ENCODE data around the gene SPTLC3. TPM values are rescaled to one million over a fixed set of nuclear protein-coding genes. Genes with fewer than 3 reads are reported as not detected.

The SPTLC3 gene
- total and polyA plus RNA-seq, 7 donors, result 0.14 to 1.2 (median 0.38) TPM

GRCh38 chr20:13186043-13186774 lies 177.4 kb downstream of the SPTLC3 start:
- intact Hi-C loops (cut with DNase I), result no loop called here
- H3K36me3 ChIP-seq (ENCODE audit: insufficient read depth in 1 of 2, low read depth in 1 of 2), result no peaks in the 10 kb centered on the region
- peaks cover 3% of the 10 kb centered on the region for H3K9me3 ChIP-seq
- WGBS, 3 donors, result 46 to 60% (median 59%) methylated on average over 3 of the region's 3 CpGs
- H3K4me3 ChIP-seq, result no peak overlapping the region
- H3K27me3 ChIP-seq (ENCODE audit: insufficient read depth in 3 of 3, low read length in 2 of 3), result no peaks in the 10 kb centered on the region
- H3K27ac ChIP-seq, result no peak overlapping the region
- DNase-seq (no peak), ATAC-seq (no peak)
- H3K4me1 ChIP-seq, result no peaks in the 10 kb centered on the region
- no peak for TF ChIP-seq CTCF (IDR thresholded peaks at IDR 0.05)

GRCh38 chr20:13187899-13188298 lies 179.1 kb downstream of the SPTLC3 start:
- DNase-seq, result no peak
- Histone ChIP-seq H3K36me3 (ENCODE audit: insufficient read depth in 1 of 2, low read depth in 1 of 2) (no peaks in the 10 kb centered on the region), H3K4me1 (no peaks in the 10 kb centered on the region), H3K4me3 (no peak overlapping the region), H3K27me3 (ENCODE audit: insufficient read depth in 3 of 3, low read length in 2 of 3) (no peaks in the 10 kb centered on the region), H3K9me3 (peaks cover 3% of the 10 kb centered on the region), H3K27ac (no peak overlapping the region)
- no peak for TF ChIP-seq CTCF (IDR thresholded peaks at IDR 0.05)
- 59 to 72% (median 64%) methylated on average over 2 of the region's 2 CpGs for WGBS, 3 donors
- ATAC-seq, result no peak
- intact Hi-C loops (cut with DNase I), result no loop called here

- 52 to 72% (median 59%) methylated on average over 2 of the region's 2 CpGs for WGBS, 3 donors
- no peaks in the 10 kb centered on the region for H3K36me3 ChIP-seq (ENCODE audit: insufficient read depth in 1 of 2, low read depth in 1 of 2)
- DNase-seq, result no peak
- intact Hi-C loops (cut with DNase I), result no loop called here
- no peak for ATAC-seq
- no peak for TF ChIP-seq CTCF (IDR thresholded peaks at IDR 0.05)
- no peaks in the 10 kb centered on the region for H3K9me3 ChIP-seq
- no peak overlapping the region for H3K27ac ChIP-seq
- H3K4me1 ChIP-seq, result no peaks in the 10 kb centered on the region
- no peaks in the 10 kb centered on the region for H3K27me3 ChIP-seq (ENCODE audit: insufficient read depth in 3 of 3, low read length in 2 of 3)
- no peak overlapping the region for H3K4me3 ChIP-seq
Measured at GRCh38 chr20:13199279-13199678, 190.5 kb downstream of the SPTLC3 start.

- no peaks in the 10 kb centered on the region for H3K9me3 ChIP-seq
- no peaks in the 10 kb centered on the region for H3K4me1 ChIP-seq
- no peak for TF ChIP-seq CTCF (IDR thresholded peaks at IDR 0.05)
- no peaks in the 10 kb centered on the region for H3K36me3 ChIP-seq (ENCODE audit: insufficient read depth in 1 of 2, low read depth in 1 of 2)
- DNase-seq (no peak), ATAC-seq (no peak)
- H3K4me3 ChIP-seq, result no peak overlapping the region
- intact Hi-C loops (cut with DNase I), result no loop called here
- WGBS, 3 donors, result 50 to 58% (median 55%) methylated on average over 5 of the region's 5 CpGs
- no peaks in the 10 kb centered on the region for H3K27me3 ChIP-seq (ENCODE audit: insufficient read depth in 3 of 3, low read length in 2 of 3)
- H3K27ac ChIP-seq, result no peak overlapping the region
Measured at GRCh38 chr20:13200767-13201500, 192.2 kb downstream of the SPTLC3 start.
